WTC11 (cell line): Measurements from ENCODE around the gene PGA5. TPM values are rescaled to one million over a fixed set of nuclear protein-coding genes. Genes with fewer than 3 reads are reported as not detected.

Experiments used
- ATAC-seq: fragments of 200-7000 bp; cut with Tn5 transposase; 2 replicates; pipeline ENCODE4 v1.10.0; 2021; ENCODE audit warnings: mild to moderate bottlenecking, moderate library complexity
- CTCF ChIA-PET: fragments of 300-600 bp; sonication (Branson Sonifier 250); formaldehyde crosslinking; loops from one replicate; lab custom pipeline; 2021; ENCODE audit warnings: antibody characterized with exemption; lab: Charles Lee
- POLR2A ChIA-PET: fragments of 350-600 bp; sonication (Branson Sonifier 250); formaldehyde crosslinking; loops from one replicate; lab custom pipeline; 2021; ENCODE audit warnings: antibody characterized with exemption; lab: Charles Lee
- DNase-seq: peaks from one replicate; pipeline ENCODE4 v3.0.0; 2021; ENCODE audit warnings: low spot score
- H3K27ac Mint-ChIP-seq: 2 replicates; pipeline ENCODE4 v1.8.0; 2021; ENCODE audit warnings: mixed read lengths
- H3K27me3 Mint-ChIP-seq: 2 replicates; pipeline ENCODE4 v1.8.0; 2021; ENCODE audit warnings: low read depth, mild to moderate bottlenecking, moderate library complexity, mixed read lengths
- H3K36me3 Mint-ChIP-seq: 2 replicates; pipeline ENCODE4 v1.8.0; 2021; ENCODE audit warnings: mixed read lengths
- H3K4me1 Mint-ChIP-seq: 2 replicates; pipeline ENCODE4 v1.8.0; 2022; ENCODE audit warnings: mixed read lengths
- H3K4me3 Mint-ChIP-seq: 2 replicates; pipeline ENCODE4 v1.8.0; 2021; ENCODE audit warnings: mild to moderate bottlenecking, moderate library complexity, mixed read lengths
- H3K9me3 Mint-ChIP-seq: 2 replicates; pipeline ENCODE4 v1.8.0; 2021; ENCODE audit warnings: mixed read lengths
- AFF4 ChIP-seq: sonication (generic); formaldehyde crosslinking; IDR thresholded peaks from 2 replicates; pipeline ENCODE4 v1.8.1; 2023; ENCODE audit warnings: mild to moderate bottlenecking, missing genetic modification reagents, borderline replicate concordance
- AR ChIP-seq: fragments of 250-450 bp; sonication (Bioruptor Pico); IDR thresholded peaks from 2 replicates; pipeline ENCODE4 v1.9.0; 2021; ENCODE audit warnings: mild to moderate bottlenecking
- CBFB ChIP-seq: sonication (generic); formaldehyde crosslinking; IDR thresholded peaks from 2 replicates; pipeline ENCODE4 v1.8.1; 2022; ENCODE audit warnings: mild to moderate bottlenecking, low read depth, missing genetic modification reagents
- CREB1 ChIP-seq: sonication (generic); formaldehyde crosslinking; IDR thresholded peaks from 2 replicates; pipeline ENCODE4 v1.8.0; 2023; ENCODE audit warnings: mild to moderate bottlenecking, missing genetic modification reagents
- CREM ChIP-seq: sonication (generic); formaldehyde crosslinking; IDR thresholded peaks from 2 replicates; pipeline ENCODE4 v1.8.1; 2022; ENCODE audit warnings: mild to moderate bottlenecking, missing genetic modification reagents, moderate library complexity
- EMX1 ChIP-seq: fragments of 250-450 bp; sonication (Bioruptor Pico); IDR thresholded peaks from 2 replicates; pipeline ENCODE4 v1.8.0; 2021; ENCODE audit warnings: mild to moderate bottlenecking
- ERG ChIP-seq: fragments of 250-450 bp; sonication (Bioruptor Pico); IDR thresholded peaks from 2 replicates; pipeline ENCODE4 v1.8.0; 2021; ENCODE audit warnings: mild to moderate bottlenecking
- ESRRA ChIP-seq: sonication (generic); formaldehyde crosslinking; IDR thresholded peaks from 2 replicates; pipeline ENCODE4 v1.8.1; 2022; ENCODE audit warnings: mild to moderate bottlenecking, missing genetic modification reagents, borderline replicate concordance
- FOXJ3 ChIP-seq: sonication (generic); formaldehyde crosslinking; IDR thresholded peaks from 2 replicates; pipeline ENCODE4 v1.9.0; 2021; ENCODE audit warnings: missing genetic modification reagents, mild to moderate bottlenecking, borderline replicate concordance
- GRHL2 ChIP-seq: fragments of 250-450 bp; sonication (Bioruptor Pico); IDR thresholded peaks from 2 replicates; pipeline ENCODE4 v1.8.0; 2022; ENCODE audit warnings: mild to moderate bottlenecking, moderate library complexity; ENCODE audit not compliant: insufficient replicate concordance, severe bottlenecking
- JUN ChIP-seq: sonication (generic); formaldehyde crosslinking; IDR thresholded peaks from 2 replicates; pipeline ENCODE4 v1.8.0; 2023; ENCODE audit warnings: mild to moderate bottlenecking, missing genetic modification reagents
- MAX ChIP-seq: sonication (generic); formaldehyde crosslinking; IDR thresholded peaks from 2 replicates; pipeline ENCODE4 v1.8.0; 2022; ENCODE audit warnings: mild to moderate bottlenecking, missing genetic modification reagents
- NFE2L1 ChIP-seq: sonication (generic); formaldehyde crosslinking; IDR thresholded peaks from 2 replicates; pipeline ENCODE4 v1.8.1; 2023; ENCODE audit warnings: missing genetic modification reagents
- PRDM15 ChIP-seq: sonication (generic); formaldehyde crosslinking; IDR thresholded peaks from 2 replicates; pipeline ENCODE4 v1.8.0; 2022; ENCODE audit warnings: missing genetic modification reagents
- PRRX2 ChIP-seq: fragments of 250-450 bp; sonication (Bioruptor Pico); IDR thresholded peaks from 2 replicates; pipeline ENCODE4 v1.8.0; 2021; ENCODE audit warnings: mild to moderate bottlenecking
- RELA ChIP-seq: sonication (generic); formaldehyde crosslinking; IDR thresholded peaks from 2 replicates; pipeline ENCODE4 v1.8.1; 2022; ENCODE audit warnings: missing genetic modification reagents, mild to moderate bottlenecking, borderline replicate concordance
- RORB ChIP-seq: fragments of 250-450 bp; sonication (Bioruptor Pico); IDR thresholded peaks from 2 replicates; pipeline ENCODE4 v1.9.0; 2021; ENCODE audit warnings: mild to moderate bottlenecking
- SMAD4 ChIP-seq: sonication (generic); formaldehyde crosslinking; IDR thresholded peaks from 2 replicates; pipeline ENCODE4 v1.8.0; 2022; ENCODE audit warnings: mild to moderate bottlenecking, missing genetic modification reagents
- SP1 ChIP-seq: sonication (generic); formaldehyde crosslinking; conservative IDR thresholded peaks from 2 replicates; pipeline ENCODE4 v1.8.1; 2022; ENCODE audit warnings: missing genetic modification reagents
- TP53 ChIP-seq: sonication (generic); formaldehyde crosslinking; IDR thresholded peaks from 2 replicates; pipeline ENCODE4 v1.8.1; 2023; ENCODE audit warnings: mild to moderate bottlenecking, missing genetic modification reagents
- ZNF671 ChIP-seq: fragments of 250-450 bp; sonication (Bioruptor Pico); IDR thresholded peaks from 2 replicates; pipeline ENCODE4 v1.8.0; 2021; ENCODE audit warnings: mild to moderate bottlenecking
- total RNA-seq: library from RNA; stranded (reverse); gene quantifications from 3 replicates; pipeline ENCODE4 v1.2.3, GENCODE V29; 2021

PGA5 gene
- total RNA-seq, 1 experiment from 2014 or later = 0.35 TPM

- CTCF ChIA-PET = no interaction called here
- DNase-seq (no peak), ATAC-seq (no peak)
- Mint-ChIP-seq H3K36me3 (no peaks in the 10 kb centered on the region), H3K4me1 (peaks cover 9% of the 10 kb centered on the region), H3K4me3 (no peak overlapping the region), H3K27ac (no peak overlapping the region), H3K27me3 (peaks cover 10% of the 10 kb centered on the region), H3K9me3 (peaks cover 19% of the 10 kb centered on the region)
- no peak for TF ChIP-seq MAX
- TF ChIP-seq SP1 (CRISPR knock-in tag) = no peak
- no peak for TF ChIP-seq RORB (CRISPR knock-in tag)
- TF ChIP-seq TP53 (CRISPR knock-in tag) = no peak
- TF ChIP-seq ESRRA (CRISPR knock-in tag) = no peak
- no peak for TF ChIP-seq RELA (CRISPR knock-in tag)
- POLR2A ChIA-PET = no interaction called here
These were observed 42.6 kb upstream of the PGA5 start for GRCh38 chr11:61198361-61198760.

GRCh38 chr11:61198948-61199523 is 41.9 kb upstream of the PGA5 start:
- ATAC-seq = no peak
- CTCF ChIA-PET = no interaction called here
- no peak overlapping the region for H3K4me3 Mint-ChIP-seq
- peaks cover 10% of the 10 kb centered on the region for H3K27me3 Mint-ChIP-seq
- DNase-seq = no peak
- TF ChIP-seq CREM (CRISPR knock-in tag) = no peak
- TF ChIP-seq EMX1 (CRISPR knock-in tag) = no peak
- TF ChIP-seq JUN (CRISPR knock-in tag) = no peak
- no peak for TF ChIP-seq GRHL2 (CRISPR knock-in tag)
- TF ChIP-seq NFE2L1 (CRISPR knock-in tag) = no peak
- no peak for TF ChIP-seq ZNF671 (CRISPR knock-in tag)
- no peak for TF ChIP-seq SMAD4 (CRISPR knock-in tag)
- TF ChIP-seq, all 79 proteins: peak for 0
- H3K4me1 Mint-ChIP-seq = peaks cover 7% of the 10 kb centered on the region
- H3K27ac Mint-ChIP-seq = no peak overlapping the region
- POLR2A ChIA-PET = no interaction called here
- peaks cover 19% of the 10 kb centered on the region for H3K9me3 Mint-ChIP-seq
- no peaks in the 10 kb centered on the region for H3K36me3 Mint-ChIP-seq

GRCh38 chr11:61201476-61201875 is 39.5 kb upstream of the PGA5 start:
- Mint-ChIP-seq H3K36me3 (no peaks in the 10 kb centered on the region), H3K4me1 (peaks cover 8% of the 10 kb centered on the region), H3K27me3 (peaks cover 10% of the 10 kb centered on the region), H3K27ac (no peak overlapping the region), H3K4me3 (no peak overlapping the region), H3K9me3 (peaks cover 19% of the 10 kb centered on the region)
- CTCF ChIA-PET = interaction anchor here (0.7 kb wide), 1 partner anchor 135 kb away, joined by 3 read pairs; no protein-coding TSS in a partner anchor
- POLR2A ChIA-PET = no interaction called here
- DNase-seq = no peak
- no peak for ATAC-seq
- no peak for TF ChIP-seq PRRX2 (CRISPR knock-in tag)
- no peak for TF ChIP-seq FOXJ3 (CRISPR knock-in tag)
- TF ChIP-seq SP1 (CRISPR knock-in tag) = no peak
- no peak for TF ChIP-seq ZNF671 (CRISPR knock-in tag)
- TF ChIP-seq CREB1 (CRISPR knock-in tag) = no peak
- TF ChIP-seq ESRRA (CRISPR knock-in tag) = no peak
- no peak for TF ChIP-seq CBFB
- TF ChIP-seq CREM (CRISPR knock-in tag) = no peak
- no peak for TF ChIP-seq AFF4 (CRISPR knock-in tag)
- no peak for TF ChIP-seq RORB (CRISPR knock-in tag)
- TF ChIP-seq EMX1 (CRISPR knock-in tag) = no peak
- TF ChIP-seq ERG (CRISPR knock-in tag) = no peak
- TF ChIP-seq AR (CRISPR knock-in tag) = no peak
- no peak for TF ChIP-seq PRDM15 (CRISPR knock-in tag)
